CD1c-positive myeloid dendritic cell (primary cell): Measurements from ENCODE around the gene LAMC3.

Experiments
- DNase-seq: peaks from one replicate; pipeline ENCODE4 v3.0.0-alpha.2; 2016; ENCODE audit errors: extremely low spot score

Gene LAMC3

GRCh38 chr9:130979591-130980385 is 29.2 kb upstream of the LAMC3 start:
- DNase-seq: no peak

- DNase-seq: no peak
Observed at GRCh38 chr9:130980526-130980925, 28.4 kb upstream of the LAMC3 start.

GRCh38 chr9:130981002-130981755 is 27.8 kb upstream of the LAMC3 start:
- no peak for DNase-seq

- no peak for DNase-seq
Observed at GRCh38 chr9:130981756-130982137, 27.2 kb upstream of the LAMC3 start.

- no peak for DNase-seq
Observed at GRCh38 chr9:130982636-130983358, 26.2 kb upstream of the LAMC3 start.

GRCh38 chr9:130983359-130983670 is 25.7 kb upstream of the LAMC3 start:
- DNase-seq: no peak

- DNase-seq: no peak
Observed at GRCh38 chr9:130983970-130984369, 25.0 kb upstream of the LAMC3 start.

- no peak for DNase-seq
Observed at GRCh38 chr9:130984521-130984920, 24.5 kb upstream of the LAMC3 start.

- DNase-seq: no peak
Observed at GRCh38 chr9:130985029-130985428, 23.9 kb upstream of the LAMC3 start.

GRCh38 chr9:130985606-130986162 is 23.3 kb upstream of the LAMC3 start:
- DNase-seq: no peak

GRCh38 chr9:130986356-130986965 is 22.5 kb upstream of the LAMC3 start:
- no peak for DNase-seq

GRCh38 chr9:130987054-130987453 is 21.9 kb upstream of the LAMC3 start:
- no peak for DNase-seq

GRCh38 chr9:130987738-130988399 is 21.1 kb upstream of the LAMC3 start:
- no peak for DNase-seq

GRCh38 chr9:130988400-130988747 is 20.6 kb upstream of the LAMC3 start:
- DNase-seq: no peak

GRCh38 chr9:130988905-130989304 is 20.1 kb upstream of the LAMC3 start:
- no peak for DNase-seq

GRCh38 chr9:130989391-130989790 is 19.6 kb upstream of the LAMC3 start:
- no peak for DNase-seq

- no peak for DNase-seq
Observed at GRCh38 chr9:130989891-130990290, 19.1 kb upstream of the LAMC3 start.

- no peak for DNase-seq
Observed at GRCh38 chr9:130990306-130990977, 18.5 kb upstream of the LAMC3 start.

- no peak for DNase-seq
Observed at GRCh38 chr9:130990978-130991777, 17.8 kb upstream of the LAMC3 start.
